HepG2 (cell line): ENCODE results near the gene SLC22A4. TPM values are rescaled to one million over a fixed set of nuclear protein-coding genes. Genes with fewer than 3 reads are reported as not detected.
A peak's percentile ranks its signal among the peaks of the same experiment; 100 is the strongest.

Experiments
- ARHGAP35 ChIP-seq: sonication (generic); formaldehyde crosslinking; IDR thresholded peaks from 2 replicates; pipeline ENCODE4 v1.9.0; 2022; ENCODE audit warnings: mild to moderate bottlenecking, inconsistent platforms, moderate library complexity, missing genetic modification reagents, borderline replicate concordance
- HNRNPUL1 ChIP-seq: fragments of 200-400 bp; formaldehyde crosslinking; IDR thresholded peaks from 2 replicates; pipeline ENCODE4 v1.6.1; 2017; ENCODE audit warnings: low read depth, mild to moderate bottlenecking, low read length, moderate library complexity
- PHF21A ChIP-seq: sonication (generic); formaldehyde crosslinking; IDR thresholded peaks from 2 replicates; pipeline ENCODE4 v1.5.0; 2020; ENCODE audit warnings: mild to moderate bottlenecking, missing genetic modification reagents
- SOX5 ChIP-seq: IDR thresholded peaks from 2 replicates; pipeline ENCODE4 v1.6.1; 2016; ENCODE audit warnings: borderline replicate concordance
- SP4 ChIP-seq: sonication (generic); formaldehyde crosslinking; IDR thresholded peaks from 2 replicates; pipeline ENCODE4 v1.8.1; 2023; ENCODE audit warnings: mild to moderate bottlenecking, missing genetic modification reagents
- ZNF335 ChIP-seq: sonication (generic); formaldehyde crosslinking; IDR thresholded peaks from 2 replicates; pipeline ENCODE4 v1.4.0; 2020; ENCODE audit warnings: missing genetic modification reagents
- ZNF496 ChIP-seq: sonication (generic); formaldehyde crosslinking; IDR thresholded peaks from 2 replicates; pipeline ENCODE4 v1.8.1; 2023; ENCODE audit warnings: mild to moderate bottlenecking, moderate library complexity, missing genetic modification reagents; ENCODE audit not compliant: insufficient replicate concordance
- ZNF746 ChIP-seq: sonication (generic); formaldehyde crosslinking; IDR thresholded peaks from 2 replicates; pipeline ENCODE4 v1.8.0; 2022; ENCODE audit warnings: mild to moderate bottlenecking, missing genetic modification reagents
- ZNF747 ChIP-seq: sonication (generic); formaldehyde crosslinking; IDR thresholded peaks from 2 replicates; pipeline ENCODE4 v1.8.1; 2023; ENCODE audit warnings: missing genetic modification reagents, mild to moderate bottlenecking, borderline replicate concordance
- polyA plus RNA-seq, 8 experiments: library from polyadenylated mRNA; depleted of rRNA in 3 of 8; stranded (reverse) in 7 of 8; unstranded in 1 of 8; fragments of >200 nt; fragmentation: Illumina TruSeq in 4 of 8; extraction: Trizol in 4 of 8; gene quantifications; 2 replicates each; pipeline versions ENCODE4 v1.2.1 to v1.2.3, GENCODE V29; 2011 to 2016; ENCODE audit warnings: low read depth in 4 of 8, missing spikeins in 1 of 8, mixed read lengths in 1 of 8; ENCODE audit not compliant: insufficient read depth in 1 of 8
- total RNA-seq, 5 experiments: library from RNA; depleted of rRNA; stranded (reverse); fragments of >200 nt; fragmentation: Illumina TruSeq; extraction: Trizol; gene quantifications; 2 replicates each; pipeline ENCODE4 v1.2.3, GENCODE V29; 2016; ENCODE audit warnings: low read depth in 1 of 5
- TF ChIP-seq, protein P1 (sequence below): sonication (generic); formaldehyde crosslinking; IDR thresholded peaks from 2 replicates; pipeline ENCODE4 v1.5.0; 2020; ENCODE audit warnings: missing genetic modification reagents, mild to moderate bottlenecking, borderline replicate concordance
- TF ChIP-seq, protein P2 (sequence below), 2 experiments: fragments of 450-650 bp in 1 of 2; sonication (generic) in 1 of 2; formaldehyde crosslinking in 1 of 2; IDR thresholded peaks; 2 replicates each; pipeline versions ENCODE4 v1.6.1 to v1.8.0; 2016 to 2022; ENCODE audit warnings: antibody characterized with exemption in 1 of 2, mild to moderate bottlenecking in 1 of 2, missing genetic modification reagents in 1 of 2
- TF ChIP-seq, protein P3 (sequence below): sonication (generic); formaldehyde crosslinking; IDR thresholded peaks from 2 replicates; pipeline ENCODE4 v1.8.0; 2022; ENCODE audit warnings: mild to moderate bottlenecking, missing genetic modification reagents
- TF ChIP-seq, protein P4 (sequence below): sonication (generic); formaldehyde crosslinking; IDR thresholded peaks from 2 replicates; pipeline ENCODE4 v1.4.0; 2020; ENCODE audit warnings: missing genetic modification reagents

Gene SLC22A4
- total and polyA plus RNA-seq, 2 of the 13 experiments (the other 11 are each of a cell fraction or from before 2014, with no cell fraction given) = 0.33 to 0.62 TPM

DNA sequence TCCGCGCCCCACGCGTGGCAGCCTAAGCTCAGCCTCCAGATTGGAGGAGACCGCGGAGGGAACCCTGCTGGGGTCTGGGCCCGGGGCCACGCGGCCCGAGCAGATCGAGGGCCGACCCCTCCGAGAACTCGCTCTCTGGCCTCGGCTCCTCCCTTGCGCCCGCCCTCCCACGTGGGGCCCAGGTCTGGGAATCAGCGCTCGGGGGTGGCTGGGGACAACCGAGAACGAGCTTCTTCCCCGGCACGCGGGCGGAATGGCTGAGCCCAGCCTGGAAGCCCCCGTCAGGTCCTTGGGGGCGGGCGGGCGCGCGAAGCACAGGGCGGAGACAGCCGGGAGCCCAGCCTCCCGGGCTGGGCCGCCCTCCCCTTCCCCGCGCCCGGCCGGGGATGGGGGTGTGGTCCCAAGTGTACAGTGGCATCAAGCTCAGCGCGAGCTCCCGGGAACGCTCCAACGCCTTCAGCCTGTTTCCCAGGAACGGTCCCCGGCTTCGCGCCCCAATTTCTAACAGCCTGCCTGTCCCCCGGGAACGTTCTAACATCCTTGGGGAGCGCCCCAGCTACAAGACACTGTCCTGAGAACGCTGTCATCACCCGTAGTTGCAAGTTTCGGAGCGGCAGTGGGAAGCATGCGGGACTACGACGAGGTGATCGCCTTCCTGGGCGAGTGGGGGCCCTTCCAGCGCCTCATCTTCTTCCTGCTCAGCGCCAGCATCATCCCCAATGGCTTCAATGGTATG, at the start of gene SLC22A4 (continued):
- TF ChIP-seq SP4 (CRISPR knock-in tag) (peak; percentile 22), ZNF496 (CRISPR knock-in tag) (no peak), ARHGAP35 (CRISPR knock-in tag) (peak; percentile 40), ZNF746 (CRISPR knock-in tag) (peak; percentile 67), SOX5 (CRISPR knock-in tag) (peak; percentile 47; the same call in 1 of the 2 replicates), PHF21A (no peak; the same call in 1 of the 2 replicates), ZNF335 (CRISPR knock-in tag) (peak; percentile 26; the same call in 1 of the 2 replicates), HNRNPUL1 (no peak), ZNF747 (peak; percentile 56)
- TF ChIP-seq, protein P1, sequence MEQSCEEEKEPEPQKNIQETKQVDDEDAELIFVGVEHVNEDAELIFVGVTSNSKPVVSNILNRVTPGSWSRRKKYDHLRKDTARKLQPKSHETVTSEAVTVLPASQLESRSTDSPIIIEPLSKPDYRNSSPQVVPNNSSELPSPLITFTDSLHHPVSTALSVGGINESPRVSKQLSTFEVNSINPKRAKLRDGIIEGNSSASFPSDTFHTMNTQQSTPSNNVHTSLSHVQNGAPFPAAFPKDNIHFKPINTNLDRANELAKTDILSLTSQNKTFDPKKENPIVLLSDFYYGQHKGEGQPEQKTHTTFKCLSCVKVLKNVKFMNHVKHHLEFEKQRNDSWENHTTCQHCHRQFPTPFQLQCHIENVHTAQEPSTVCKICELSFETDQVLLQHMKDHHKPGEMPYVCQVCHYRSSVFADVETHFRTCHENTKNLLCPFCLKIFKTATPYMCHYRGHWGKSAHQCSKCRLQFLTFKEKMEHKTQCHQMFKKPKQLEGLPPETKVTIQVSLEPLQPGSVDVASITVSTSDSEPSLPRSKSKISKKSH (CRISPR knock-in tag) = no peak
- TF ChIP-seq, protein P2, sequence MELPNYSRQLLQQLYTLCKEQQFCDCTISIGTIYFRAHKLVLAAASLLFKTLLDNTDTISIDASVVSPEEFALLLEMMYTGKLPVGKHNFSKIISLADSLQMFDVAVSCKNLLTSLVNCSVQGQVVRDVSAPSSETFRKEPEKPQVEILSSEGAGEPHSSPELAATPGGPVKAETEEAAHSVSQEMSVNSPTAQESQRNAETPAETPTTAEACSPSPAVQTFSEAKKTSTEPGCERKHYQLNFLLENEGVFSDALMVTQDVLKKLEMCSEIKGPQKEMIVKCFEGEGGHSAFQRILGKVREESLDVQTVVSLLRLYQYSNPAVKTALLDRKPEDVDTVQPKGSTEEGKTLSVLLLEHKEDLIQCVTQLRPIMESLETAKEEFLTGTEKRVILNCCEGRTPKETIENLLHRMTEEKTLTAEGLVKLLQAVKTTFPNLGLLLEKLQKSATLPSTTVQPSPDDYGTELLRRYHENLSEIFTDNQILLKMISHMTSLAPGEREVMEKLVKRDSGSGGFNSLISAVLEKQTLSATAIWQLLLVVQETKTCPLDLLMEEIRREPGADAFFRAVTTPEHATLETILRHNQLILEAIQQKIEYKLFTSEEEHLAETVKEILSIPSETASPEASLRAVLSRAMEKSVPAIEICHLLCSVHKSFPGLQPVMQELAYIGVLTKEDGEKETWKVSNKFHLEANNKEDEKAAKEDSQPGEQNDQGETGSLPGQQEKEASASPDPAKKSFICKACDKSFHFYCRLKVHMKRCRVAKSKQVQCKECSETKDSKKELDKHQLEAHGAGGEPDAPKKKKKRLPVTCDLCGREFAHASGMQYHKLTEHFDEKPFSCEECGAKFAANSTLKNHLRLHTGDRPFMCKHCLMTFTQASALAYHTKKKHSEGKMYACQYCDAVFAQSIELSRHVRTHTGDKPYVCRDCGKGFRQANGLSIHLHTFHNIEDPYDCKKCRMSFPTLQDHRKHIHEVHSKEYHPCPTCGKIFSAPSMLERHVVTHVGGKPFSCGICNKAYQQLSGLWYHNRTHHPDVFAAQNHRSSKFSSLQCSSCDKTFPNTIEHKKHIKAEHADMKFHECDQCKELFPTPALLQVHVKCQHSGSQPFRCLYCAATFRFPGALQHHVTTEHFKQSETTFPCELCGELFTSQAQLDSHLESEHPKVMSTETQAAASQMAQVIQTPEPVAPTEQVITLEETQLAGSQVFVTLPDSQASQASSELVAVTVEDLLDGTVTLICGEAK (IDR thresholded peaks at IDR 0.05) = no peak
- TF ChIP-seq, protein P2 (CRISPR knock-in tag; IDR thresholded peaks at IDR 0.05) = 0 out of 2 replicates have a peak, but pooled peaks have one; percentile 42
- TF ChIP-seq, protein P3, sequence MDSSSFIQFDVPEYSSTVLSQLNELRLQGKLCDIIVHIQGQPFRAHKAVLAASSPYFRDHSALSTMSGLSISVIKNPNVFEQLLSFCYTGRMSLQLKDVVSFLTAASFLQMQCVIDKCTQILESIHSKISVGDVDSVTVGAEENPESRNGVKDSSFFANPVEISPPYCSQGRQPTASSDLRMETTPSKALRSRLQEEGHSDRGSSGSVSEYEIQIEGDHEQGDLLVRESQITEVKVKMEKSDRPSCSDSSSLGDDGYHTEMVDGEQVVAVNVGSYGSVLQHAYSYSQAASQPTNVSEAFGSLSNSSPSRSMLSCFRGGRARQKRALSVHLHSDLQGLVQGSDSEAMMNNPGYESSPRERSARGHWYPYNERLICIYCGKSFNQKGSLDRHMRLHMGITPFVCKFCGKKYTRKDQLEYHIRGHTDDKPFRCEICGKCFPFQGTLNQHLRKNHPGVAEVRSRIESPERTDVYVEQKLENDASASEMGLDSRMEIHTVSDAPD = 0 out of 2 replicates have a peak, but pooled peaks have one; percentile 4
- TF ChIP-seq, protein P4, sequence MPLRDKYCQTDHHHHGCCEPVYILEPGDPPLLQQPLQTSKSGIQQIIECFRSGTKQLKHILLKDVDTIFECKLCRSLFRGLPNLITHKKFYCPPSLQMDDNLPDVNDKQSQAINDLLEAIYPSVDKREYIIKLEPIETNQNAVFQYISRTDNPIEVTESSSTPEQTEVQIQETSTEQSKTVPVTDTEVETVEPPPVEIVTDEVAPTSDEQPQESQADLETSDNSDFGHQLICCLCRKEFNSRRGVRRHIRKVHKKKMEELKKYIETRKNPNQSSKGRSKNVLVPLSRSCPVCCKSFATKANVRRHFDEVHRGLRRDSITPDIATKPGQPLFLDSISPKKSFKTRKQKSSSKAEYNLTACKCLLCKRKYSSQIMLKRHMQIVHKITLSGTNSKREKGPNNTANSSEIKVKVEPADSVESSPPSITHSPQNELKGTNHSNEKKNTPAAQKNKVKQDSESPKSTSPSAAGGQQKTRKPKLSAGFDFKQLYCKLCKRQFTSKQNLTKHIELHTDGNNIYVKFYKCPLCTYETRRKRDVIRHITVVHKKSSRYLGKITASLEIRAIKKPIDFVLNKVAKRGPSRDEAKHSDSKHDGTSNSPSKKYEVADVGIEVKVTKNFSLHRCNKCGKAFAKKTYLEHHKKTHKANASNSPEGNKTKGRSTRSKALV (CRISPR knock-in tag) = peak; percentile 90; the same call in 1 of the 2 replicates
